C4-2B (cell line): ENCODE results near the gene PARP1.

Experiments used
- H3K27ac ChIP-seq: fragments of 450-650 bp; 2 replicates; pipeline ENCODE4 v1.5.1; 2017
- CTCF ChIP-seq: fragments of 450-650 bp; conservative IDR thresholded peaks from 2 replicates; pipeline ENCODE4 v1.5.1; 2017; ENCODE audit warnings: mild to moderate bottlenecking
- ZFX ChIP-seq: fragments of 450-650 bp; IDR thresholded peaks from 2 replicates; pipeline ENCODE4 v1.6.1; 2017

The PARP1 gene

DNA sequence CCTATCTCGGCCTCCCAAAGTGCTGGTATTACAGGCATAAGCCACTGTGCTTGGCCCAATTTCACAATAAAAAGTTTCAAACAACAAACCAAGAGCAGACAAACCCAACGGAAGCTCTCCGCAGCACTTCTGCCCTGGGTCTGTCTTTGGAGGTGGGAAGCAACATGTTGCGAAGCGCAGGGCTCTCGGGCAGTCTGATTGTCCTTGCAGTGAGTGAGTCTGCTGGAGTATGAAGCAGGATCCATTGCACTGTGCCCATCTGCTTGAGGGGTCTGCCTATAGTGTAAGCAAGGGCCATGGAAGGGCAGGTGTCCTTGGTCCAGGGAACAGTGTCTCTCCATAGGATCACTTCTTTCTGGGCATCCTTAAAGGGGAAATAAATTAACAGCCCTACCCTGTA lies 14.6 kb upstream of the PARP1 start:
- TF ChIP-seq ZFX: no peak
- TF ChIP-seq CTCF: no peak
- no peak overlapping the region for H3K27ac ChIP-seq

DNA sequence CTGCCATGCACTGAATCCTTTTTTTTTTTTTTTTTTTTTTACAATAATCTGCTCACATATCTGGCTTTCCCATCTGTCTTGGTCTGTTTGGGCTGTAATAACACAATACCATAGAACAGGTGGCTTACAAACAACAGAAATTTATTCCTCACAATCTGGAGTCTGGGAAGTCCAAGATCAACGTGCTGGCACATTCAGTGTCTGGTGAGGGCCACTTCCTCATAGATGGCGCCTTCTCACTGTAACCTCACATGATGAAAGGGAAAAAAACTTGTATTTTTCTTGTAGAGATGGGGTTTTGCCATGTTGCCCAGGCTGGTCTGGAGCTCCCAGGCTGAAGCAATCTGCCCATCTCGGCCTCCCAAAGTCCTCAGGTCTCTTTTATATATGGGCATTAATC lies 13.0 kb upstream of the PARP1 start:
- no peak overlapping the region for H3K27ac ChIP-seq
- no peak for TF ChIP-seq CTCF
- no peak for TF ChIP-seq ZFX

DNA sequence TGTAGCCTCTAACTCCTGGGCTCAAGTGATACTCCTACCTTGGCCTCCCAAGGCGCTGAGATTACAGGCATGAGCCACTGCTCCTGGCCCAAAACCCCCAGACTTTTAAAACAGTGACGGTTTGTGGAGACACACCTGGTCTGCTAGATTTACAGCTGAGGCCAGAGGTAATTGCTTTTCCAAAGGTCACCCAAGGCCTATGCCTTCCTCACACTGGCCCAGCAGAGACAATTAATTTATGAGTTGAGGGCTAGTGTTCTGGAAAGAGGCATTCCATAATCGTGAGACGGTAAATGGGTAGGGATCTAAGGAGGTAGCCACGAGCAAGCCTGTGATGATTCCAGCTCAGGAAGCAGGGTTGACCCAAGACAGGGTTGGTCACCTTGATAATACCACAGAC lies 12.4 kb upstream of the PARP1 start:
- H3K27ac ChIP-seq: no peak overlapping the region
- TF ChIP-seq CTCF (no peak), ZFX (no peak)

DNA sequence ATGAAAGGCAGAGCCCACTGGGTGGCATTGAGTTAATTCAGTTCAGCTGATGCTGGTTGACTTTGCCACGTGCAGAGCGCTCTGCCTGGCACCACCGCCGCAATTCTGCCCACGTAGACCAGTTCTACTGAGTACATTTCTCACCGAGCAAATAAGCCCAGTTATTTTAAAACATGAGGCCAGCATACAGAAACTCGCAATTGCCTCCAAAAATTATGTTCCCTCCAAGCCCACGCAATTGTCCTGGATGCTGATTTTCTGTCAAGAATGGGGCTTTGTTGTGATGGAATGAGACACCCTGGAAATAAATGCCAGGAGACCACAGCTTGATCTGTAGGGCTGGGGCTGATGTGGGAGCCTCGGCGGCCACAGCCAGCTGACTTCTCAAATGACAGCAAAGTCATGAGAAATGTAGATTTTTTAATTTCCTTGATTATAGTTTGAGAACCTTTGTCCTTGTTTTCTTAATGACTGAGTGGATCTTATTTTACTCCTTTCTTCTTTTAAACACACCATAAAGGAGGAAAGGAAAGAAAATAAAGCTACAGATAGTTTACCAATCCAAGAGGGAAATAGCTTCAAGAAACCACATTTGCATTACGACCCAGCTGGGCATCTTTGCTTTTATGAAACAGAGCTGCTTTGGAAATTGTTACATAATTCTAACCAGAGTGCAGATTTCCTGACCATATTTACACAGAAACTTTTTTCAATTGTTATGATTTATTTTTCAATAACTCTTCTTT lies 11.6 kb upstream of the PARP1 start:
- TF ChIP-seq CTCF: no peak
- TF ChIP-seq ZFX: no peak
- H3K27ac ChIP-seq: no peak overlapping the region

DNA sequence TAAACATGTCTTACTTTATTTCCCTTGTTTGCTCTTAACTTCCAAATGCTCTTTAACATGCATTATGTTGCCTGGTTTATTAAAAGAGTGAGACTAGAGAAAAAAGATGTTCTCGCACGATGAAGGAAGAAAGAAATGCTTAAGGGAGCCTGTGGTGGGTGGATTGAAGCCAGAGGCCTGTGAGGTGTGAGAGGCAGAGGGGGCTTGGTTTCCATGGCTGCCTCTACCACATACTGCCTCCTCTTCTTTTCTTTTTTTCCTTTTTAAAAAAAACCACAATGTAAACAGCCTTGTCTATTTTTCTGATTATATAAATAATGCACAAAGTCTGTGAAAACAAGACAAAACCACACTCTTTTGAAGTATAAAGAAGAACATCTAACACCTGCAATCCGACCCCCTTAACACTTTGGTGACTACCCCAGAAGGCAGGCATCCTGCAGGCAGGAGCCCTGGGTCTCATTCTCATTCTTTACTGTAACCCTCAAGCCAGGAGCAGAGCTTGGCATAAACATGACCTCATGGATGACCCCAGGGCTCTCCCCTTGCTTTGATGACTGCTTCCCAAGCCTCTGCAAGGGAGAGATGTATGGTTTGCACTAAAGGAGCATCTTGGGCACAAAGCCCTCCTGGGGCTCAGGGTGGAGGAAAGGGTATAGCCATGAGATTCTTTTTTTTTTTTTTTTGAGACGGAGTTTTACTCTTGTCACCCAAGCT lies 10.1 kb upstream of the PARP1 start:
- no peak for TF ChIP-seq ZFX
- no peak for TF ChIP-seq CTCF
- H3K27ac ChIP-seq: no peak overlapping the region

- TF ChIP-seq CTCF: no peak
- TF ChIP-seq ZFX: no peak
- no peak overlapping the region for H3K27ac ChIP-seq
Observed at GRCh38 chr1:226417350-226417749, 9.5 kb upstream of the PARP1 start.

GRCh38 chr1:226414098-226414698 lies 6.3 kb upstream of the PARP1 start:
- TF ChIP-seq CTCF (no peak), ZFX (no peak)
- H3K27ac ChIP-seq: no peak overlapping the region
